Neutrophil (primary cell): ENCODE measurements around the gene ABCB8.

Source experiments
- H3K27ac ChIP-seq: fragments of 200-600 bp; sonication (generic); 2 replicates; pipeline ENCODE4 v1.5.1; 2016; ENCODE audit warnings: mild to moderate bottlenecking, moderate library complexity
- H3K27me3 ChIP-seq: fragments of 200-600 bp; sonication (generic); 2 replicates; pipeline ENCODE4 v1.6.0; 2016; ENCODE audit warnings: mild to moderate bottlenecking
- H3K36me3 ChIP-seq: fragments of 200-600 bp; sonication (generic); 2 replicates; pipeline ENCODE4 v1.5.1; 2017
- H3K4me1 ChIP-seq, 2 experiments: fragments of 200-600 bp in 1 of 2; sonication (generic) in 1 of 2; 1 replicate in 1 of 2; 2 replicates in 1 of 2; pipeline versions ENCODE4 v1.5.1 to v1.6.1; 2013 to 2016; ENCODE audit warnings: low read depth in 1 of 2, low read length in 1 of 2, mild to moderate bottlenecking in 1 of 2, moderate library complexity in 1 of 2; ENCODE audit not compliant: control insufficient read depth in 1 of 2, insufficient read depth in 1 of 2
- H3K4me3 ChIP-seq, 2 experiments: fragments of 200-600 bp in 1 of 2; sonication (generic) in 1 of 2; 1 replicate in 1 of 2; 2 replicates in 1 of 2; pipeline ENCODE4 v1.5.1; 2013 to 2016; ENCODE audit warnings: low read depth in 1 of 2, low read length in 1 of 2, mild to moderate bottlenecking in 1 of 2, moderate library complexity in 1 of 2
- H3K9me3 ChIP-seq: fragments of 200-600 bp; sonication (generic); 2 replicates; pipeline ENCODE4 v1.5.1; 2016
- CTCF ChIP-seq: fragments of 200-600 bp; sonication (generic); IDR thresholded peaks from 2 replicates; pipeline ENCODE4 v1.5.1; 2016; ENCODE audit warnings: antibody characterized with exemption

The ABCB8 gene

GRCh38 chr7:151056666-151057505, 28.6 kb downstream of the ABCB8 start:
- Histone ChIP-seq H3K27ac (no peak overlapping the region), H3K27me3 (peaks cover under 1% of the 10 kb centered on the region), H3K4me1 (peaks cover 45 to 47% of the 10 kb centered on the region in 2 experiments), H3K36me3 (no peaks in the 10 kb centered on the region), H3K4me3 (peak overlapping the region; percentile 69 to 88), H3K9me3 (no peaks in the 10 kb centered on the region)
- TF ChIP-seq CTCF: no peak

- no peaks in the 10 kb centered on the region for H3K27me3 ChIP-seq
- no peaks in the 10 kb centered on the region for H3K36me3 ChIP-seq
- H3K4me3 ChIP-seq: peak within 1 kb of the TSS; percentile 69 to 88
- peak within 1 kb of the TSS; percentile 82 for H3K27ac ChIP-seq
- peaks cover 45 to 46% of the 10 kb centered on the region in 2 experiments for H3K4me1 ChIP-seq
- no peak for TF ChIP-seq CTCF
- H3K9me3 ChIP-seq: no peaks in the 10 kb centered on the region
Measured at GRCh38 chr7:151057506-151057988, 29.3 kb downstream of the ABCB8 start, which contains the start of gene CDK5. Gene CDK5, minus strand, starts transcription at chr7:151057897. Its CDS starts 49 bp downstream, at chr7:151057848.

- peak overlapping the region; percentile 69 to 88 for H3K4me3 ChIP-seq
- peak overlapping the region; percentile 82 for H3K27ac ChIP-seq
- peaks cover 40 to 42% of the 10 kb centered on the region in 2 experiments for H3K4me1 ChIP-seq
- no peaks in the 10 kb centered on the region for H3K9me3 ChIP-seq
- H3K27me3 ChIP-seq: no peaks in the 10 kb centered on the region
- no peaks in the 10 kb centered on the region for H3K36me3 ChIP-seq
- peak; percentile 37 for TF ChIP-seq CTCF
Measured at GRCh38 chr7:151057989-151058780, 29.9 kb downstream of the ABCB8 start.

GRCh38 chr7:151058781-151059366, 30.6 kb downstream of the ABCB8 start:
- Histone ChIP-seq H3K27ac (peak overlapping the region; percentile 82), H3K9me3 (no peaks in the 10 kb centered on the region), H3K4me3 (peak overlapping the region; percentile 69 to 88), H3K27me3 (no peaks in the 10 kb centered on the region), H3K4me1 (peaks cover 33 to 37% of the 10 kb centered on the region in 2 experiments), H3K36me3 (peaks cover under 1% of the 10 kb centered on the region)
- TF ChIP-seq CTCF: no peak

GRCh38 chr7:151059367-151060112, 31.3 kb downstream of the ABCB8 start, which contains the start of gene SLC4A2:
Gene SLC4A2, plus strand, starts transcription at chr7:151059589. Its CDS starts 2,399 bp downstream, at chr7:151061988.
- Histone ChIP-seq H3K4me1 (peaks cover 32 to 37% of the 10 kb centered on the region in 2 experiments), H3K9me3 (no peaks in the 10 kb centered on the region), H3K27me3 (no peaks in the 10 kb centered on the region), H3K36me3 (peaks cover 8% of the 10 kb centered on the region), H3K27ac (peak within 1 kb of the TSS; percentile 82), H3K4me3 (peak within 1 kb of the TSS; percentile 69 to 88)
- peak; percentile 35 for TF ChIP-seq CTCF
